ENCODE data around the gene BEND7.

The BEND7 gene

GRCh38 chr10:13521026-13521425 is 7.8 kb downstream of the BEND7 start:
- no peak for DNase-seq (ENCODE audit: low read depth in 2 of 2, low spot score in 1 of 2)

DNA sequence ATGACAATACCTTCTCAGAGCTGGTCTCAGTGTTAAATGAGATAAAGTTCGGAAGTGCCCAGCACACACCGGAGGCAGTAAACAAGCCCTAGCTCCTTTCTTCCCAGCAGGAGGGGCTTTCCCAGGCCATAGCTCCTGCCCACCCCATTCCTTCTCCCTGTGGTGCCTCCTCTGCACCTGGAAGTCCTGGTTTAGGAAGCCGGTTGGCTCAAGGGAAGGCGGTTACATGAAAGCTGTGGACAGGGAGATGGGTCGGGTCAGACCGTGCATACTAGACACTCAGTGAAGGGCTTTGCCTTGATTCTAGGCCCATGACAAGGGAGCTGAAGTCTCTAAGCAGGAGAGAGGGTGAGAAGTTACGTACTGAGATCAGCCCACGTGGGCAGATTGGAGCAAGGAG is 8.6 kb downstream of the BEND7 start:
- DNase-seq (ENCODE audit: low read depth in 2 of 2, low spot score in 1 of 2), result no peak

- DNase-seq (ENCODE audit: low read depth in 2 of 2, low spot score in 1 of 2), result no peak
Observed at GRCh38 chr10:13518076-13518692, 10.6 kb downstream of the BEND7 start.

DNA sequence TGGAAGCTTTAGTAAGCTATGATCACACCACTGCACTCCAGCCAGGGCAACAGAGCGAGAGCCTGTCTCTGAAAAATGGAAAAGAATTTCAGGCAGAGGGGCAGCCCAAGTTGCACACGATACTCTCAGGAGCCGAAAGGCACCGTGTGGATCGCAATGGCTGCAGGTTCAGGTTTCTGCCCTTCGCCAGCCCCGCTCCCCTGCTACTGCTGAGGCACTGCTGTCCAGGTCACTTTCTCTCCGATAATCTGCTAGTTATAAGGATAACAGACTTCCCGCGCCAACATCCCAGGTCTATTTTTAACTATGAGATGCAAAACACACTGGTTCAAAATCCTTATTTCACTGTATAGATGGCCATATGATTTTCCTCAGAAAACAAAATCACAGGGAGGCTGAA is 11.1 kb downstream of the BEND7 start:
- no peak for DNase-seq (ENCODE audit: low read depth in 2 of 2, low spot score in 1 of 2)

- DNase-seq (ENCODE audit: low read depth in 2 of 2, low spot score in 1 of 2), result no peak
Observed at GRCh38 chr10:13516176-13516575, 12.6 kb downstream of the BEND7 start.

GRCh38 chr10:13515467-13515866 is 13.3 kb downstream of the BEND7 start:
- no peak for DNase-seq (ENCODE audit: low read depth in 2 of 2, low spot score in 1 of 2)

GRCh38 chr10:13514296-13514695 is 14.5 kb downstream of the BEND7 start:
- DNase-seq (ENCODE audit: low read depth in 2 of 2, low spot score in 1 of 2), result no peak

DNA sequence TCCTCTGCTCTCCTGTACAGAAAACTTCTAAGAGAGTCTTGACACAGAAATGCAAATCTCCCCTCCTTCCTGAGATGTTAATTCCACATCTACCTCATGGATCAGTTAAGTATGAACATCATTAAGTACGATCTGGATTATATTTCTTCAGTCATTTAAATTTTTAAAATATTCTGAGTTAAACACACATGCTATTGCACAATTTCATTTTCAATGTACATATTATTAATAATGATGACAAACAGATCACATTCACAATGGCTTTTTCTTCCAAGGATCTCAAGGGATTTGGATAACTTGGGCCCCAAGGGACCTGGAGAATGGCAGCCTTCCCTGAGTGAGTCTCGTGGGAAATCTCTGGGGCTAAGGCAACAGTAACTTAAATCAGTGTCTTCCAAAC is 16.2 kb downstream of the BEND7 start:
- DNase-seq (ENCODE audit: low read depth in 2 of 2, low spot score in 1 of 2), result no peak

- no peak for DNase-seq (ENCODE audit: low read depth in 2 of 2, low spot score in 1 of 2)
Observed at GRCh38 chr10:13511409-13511808, 17.4 kb downstream of the BEND7 start.

DNA sequence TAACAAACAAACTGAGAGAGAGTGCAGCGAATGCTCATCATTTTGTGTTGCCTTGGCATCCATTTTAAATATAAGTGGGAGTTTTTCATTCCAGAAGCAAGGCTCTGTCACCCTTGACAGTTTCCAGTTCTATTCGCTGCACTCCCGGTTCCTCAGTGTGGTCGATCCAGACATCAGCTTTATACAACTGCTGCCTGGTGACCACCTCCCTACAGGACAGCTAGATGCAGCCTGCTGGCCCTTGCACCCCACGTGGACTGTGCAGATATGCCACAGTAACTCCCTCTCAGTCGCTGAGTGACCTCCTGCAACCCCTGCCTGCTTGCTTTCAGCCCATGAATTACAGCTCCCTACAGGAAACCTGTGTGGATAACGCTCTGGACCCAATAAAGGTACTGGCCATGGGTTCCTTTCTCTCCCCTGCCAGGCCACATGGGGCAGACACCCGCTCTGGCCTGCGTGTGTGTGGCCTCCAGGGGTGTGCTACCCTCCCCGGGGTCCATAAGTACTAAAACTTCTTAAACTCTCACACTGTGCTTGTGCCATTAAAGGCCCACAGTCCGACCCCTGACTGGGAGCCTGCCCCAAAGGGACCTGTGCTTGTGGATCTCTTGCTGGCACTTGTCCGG is 23.6 kb downstream of the BEND7 start:
- DNase-seq (ENCODE audit: low read depth in 2 of 2, low spot score in 1 of 2), result no peak

GRCh38 chr10:13503745-13504463 is 24.9 kb downstream of the BEND7 start:
- DNase-seq (ENCODE audit: low read depth in 2 of 2, low spot score in 1 of 2), result no peak

GRCh38 chr10:13502380-13502779 is 26.4 kb downstream of the BEND7 start:
- no peak for DNase-seq (ENCODE audit: low read depth in 2 of 2, low spot score in 1 of 2)

DNA sequence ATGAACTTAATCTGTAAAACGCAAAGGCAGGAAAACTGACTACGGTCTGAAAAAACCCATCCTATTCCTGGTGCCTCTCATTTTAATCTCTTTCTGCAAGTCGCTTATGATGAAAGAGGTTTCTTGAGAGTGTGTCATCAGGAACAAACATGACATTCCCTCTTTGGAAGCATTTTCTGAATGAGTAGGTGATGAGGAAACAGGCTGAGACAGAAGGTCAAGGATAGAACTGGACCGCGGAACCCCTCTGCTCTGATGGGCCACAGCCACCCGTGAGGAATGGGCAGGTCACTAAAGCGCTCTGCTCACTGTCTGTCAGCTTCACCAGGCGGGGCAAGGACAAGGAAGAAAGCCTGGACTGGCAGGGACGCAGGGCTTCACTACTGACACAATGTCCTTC is 28.6 kb downstream of the BEND7 start:
- DNase-seq (ENCODE audit: low read depth in 2 of 2, low spot score in 1 of 2), result no peak

GRCh38 chr10:13499150-13499549 is 29.7 kb downstream of the BEND7 start:
- no peak for DNase-seq (ENCODE audit: low read depth in 2 of 2, low spot score in 1 of 2)

- DNase-seq (ENCODE audit: low read depth in 2 of 2, low spot score in 1 of 2), result no peak
Observed at GRCh38 chr10:13496931-13497330, 31.9 kb downstream of the BEND7 start.

- DNase-seq (ENCODE audit: low read depth in 2 of 2, low spot score in 1 of 2), result no peak
Observed at GRCh38 chr10:13496164-13496563, 32.6 kb downstream of the BEND7 start.

- DNase-seq (ENCODE audit: low read depth in 2 of 2, low spot score in 1 of 2), result no peak
Observed at GRCh38 chr10:13492493-13493180, 36.2 kb downstream of the BEND7 start.

GRCh38 chr10:13491747-13492360 is 37.0 kb downstream of the BEND7 start:
- no peak for DNase-seq (ENCODE audit: low read depth in 2 of 2, low spot score in 1 of 2)

DNA sequence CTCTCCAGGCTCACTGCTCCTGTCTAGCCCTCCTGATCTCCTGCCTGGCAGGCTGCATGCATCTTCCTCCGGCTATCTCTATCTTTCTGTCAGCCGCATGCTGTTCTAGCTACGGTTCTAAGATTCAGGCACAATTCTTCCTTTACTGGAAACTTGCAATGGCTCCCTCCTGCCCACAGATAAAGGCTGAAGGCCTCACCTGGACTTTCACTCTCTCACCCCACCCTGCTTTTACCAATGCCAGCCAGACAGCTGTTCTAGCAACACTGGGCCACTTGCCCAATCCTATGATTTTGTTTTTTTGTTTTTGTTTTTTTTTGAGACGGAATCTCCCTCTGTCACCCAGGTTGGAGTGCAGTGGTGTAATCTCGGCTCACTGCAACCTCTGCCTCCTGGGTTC is 38.3 kb downstream of the BEND7 start:
- DNase-seq (ENCODE audit: low read depth in 2 of 2, low spot score in 1 of 2), result no peak

DNA sequence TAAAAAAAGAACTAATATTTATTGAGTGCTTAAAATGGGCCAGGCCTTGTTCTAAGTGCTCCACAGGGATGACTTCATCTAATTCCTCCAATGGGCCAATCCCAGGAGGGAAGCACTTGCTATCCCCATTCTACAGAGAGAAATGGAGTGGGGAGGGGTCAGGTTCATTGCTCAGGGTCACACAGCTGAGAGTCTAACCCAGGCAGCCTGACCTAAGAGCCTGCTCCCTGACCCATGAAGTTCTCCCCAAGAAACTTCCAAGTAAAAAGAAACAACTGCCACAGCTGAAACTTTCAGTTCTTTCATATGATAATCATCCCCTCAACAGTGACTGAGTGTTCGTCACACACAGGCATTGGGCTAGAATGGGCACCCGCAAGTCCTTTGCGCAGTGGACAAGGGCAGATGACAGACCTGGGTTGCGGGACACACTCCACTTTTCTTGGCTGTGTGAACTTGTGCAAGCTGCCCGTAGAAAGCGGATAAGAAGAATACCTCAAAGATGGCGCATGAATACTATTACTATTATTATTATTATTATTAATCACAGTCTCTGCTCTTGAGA is 39.7 kb downstream of the BEND7 start:
- DNase-seq (ENCODE audit: low read depth in 2 of 2, low spot score in 1 of 2), result no peak

- DNase-seq (ENCODE audit: low read depth in 2 of 2, low spot score in 1 of 2), result no peak
Observed at GRCh38 chr10:13485623-13486022, 43.2 kb downstream of the BEND7 start.
